Stimulated activated CD8-positive, alpha-beta memory T cell treated with anti-CD3 and anti-CD28 coated beads, Interleukin-4, amount 100 ng/mL, for 24 hours (primary cell): ENCODE measurements around the gene RBM6.
A peak's percentile ranks its signal among the peaks of the same experiment; 100 is the strongest.
"Not testable (repeated sequence)": the region's sequence is repeated elsewhere in the genome, so short reads cannot be mapped to it uniquely, and the experiment has no call there.

ENCODE experiments used
- DNase-seq: peaks from one replicate; pipeline ENCODE4 v3.0.0-alpha.2; 2020; ENCODE audit warnings: low read depth

Gene RBM6

GRCh38 chr3:49976942-49977341 is 37.0 kb downstream of the RBM6 start:
- DNase-seq: no peak

GRCh38 chr3:49984394-49984793 is 44.4 kb downstream of the RBM6 start:
- DNase-seq: no peak

DNA sequence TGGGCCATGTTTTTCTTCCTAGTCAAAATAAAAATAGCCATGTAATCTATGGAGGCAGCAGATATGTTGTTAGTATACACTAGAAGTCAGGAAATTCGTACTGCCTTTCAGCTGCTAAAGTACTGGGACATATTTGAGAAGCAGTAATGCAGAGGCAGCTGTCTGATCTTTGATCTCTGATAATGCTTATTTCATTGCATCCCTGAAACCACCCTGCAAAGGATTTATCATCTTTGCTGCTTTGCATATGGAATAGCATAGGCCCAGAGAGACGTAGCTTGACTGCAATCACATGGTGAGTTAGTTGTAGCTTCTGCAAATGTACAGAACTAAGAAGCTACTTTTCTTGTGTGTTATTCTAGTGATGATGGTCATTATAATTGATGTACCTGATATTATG is 52.4 kb downstream of the RBM6 start:
- no peak for DNase-seq

- no peak for DNase-seq
Measured at GRCh38 chr3:49994476-49994875, 54.5 kb downstream of the RBM6 start.

GRCh38 chr3:49996016-49996415 is 56.1 kb downstream of the RBM6 start:
- no peak for DNase-seq

DNA sequence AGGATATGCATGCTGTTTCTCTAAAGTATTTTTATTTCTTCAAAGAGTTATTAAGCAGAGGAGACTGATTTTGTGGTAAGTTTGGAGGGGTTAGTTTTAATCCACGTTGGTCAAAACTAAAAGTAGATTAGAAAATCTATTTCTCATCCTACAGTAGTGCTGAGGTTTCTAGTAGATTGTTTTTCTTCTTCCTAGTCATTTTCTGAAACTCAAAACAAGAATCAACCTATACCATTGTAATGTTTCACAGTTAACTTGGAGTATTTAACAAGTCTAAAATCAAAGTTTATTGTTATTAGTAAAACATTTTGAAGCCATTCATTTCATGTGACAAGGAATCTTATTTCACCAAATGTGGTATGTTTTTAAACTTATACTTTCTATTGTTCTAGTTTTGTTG is 57.9 kb downstream of the RBM6 start:
- DNase-seq: no peak

DNA sequence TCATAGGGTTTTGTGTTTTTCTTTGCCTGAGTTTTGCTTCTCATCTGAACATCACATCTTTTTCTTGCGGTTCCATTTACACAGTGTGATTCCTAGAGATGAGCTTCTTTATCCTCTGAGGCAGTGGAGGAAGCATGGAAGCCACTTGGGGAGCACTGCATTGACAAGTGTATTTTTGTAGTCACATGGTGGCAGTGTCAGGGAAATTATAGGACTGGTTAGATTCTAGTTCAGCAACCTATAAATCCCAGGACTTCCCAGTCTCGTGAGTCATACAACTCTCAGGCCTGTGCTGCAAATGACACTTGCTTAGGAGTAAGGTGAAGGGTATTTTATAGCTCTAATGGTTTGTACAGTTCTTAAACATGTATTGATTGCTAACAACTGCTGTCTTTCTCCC is 58.4 kb downstream of the RBM6 start:
- no peak for DNase-seq

DNA sequence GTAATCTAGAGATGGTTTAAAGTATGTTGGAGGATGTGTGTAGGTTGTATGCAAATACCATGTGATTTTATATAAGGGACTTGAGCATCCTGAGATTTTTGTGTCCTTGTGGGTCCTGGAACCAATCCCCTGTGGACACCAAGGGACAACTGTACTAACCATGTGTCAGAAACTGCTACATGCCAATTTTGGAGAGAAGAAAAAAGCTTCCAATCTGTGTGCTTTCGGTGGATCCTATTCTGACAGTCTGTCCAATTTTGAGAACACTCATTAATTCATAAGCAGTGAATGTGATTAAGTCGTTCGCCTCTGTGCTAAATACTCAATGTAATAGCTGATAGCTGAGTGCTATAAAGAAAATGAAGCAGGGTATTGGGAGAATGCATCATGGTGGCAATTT is 61.6 kb downstream of the RBM6 start:
- no peak for DNase-seq

DNA sequence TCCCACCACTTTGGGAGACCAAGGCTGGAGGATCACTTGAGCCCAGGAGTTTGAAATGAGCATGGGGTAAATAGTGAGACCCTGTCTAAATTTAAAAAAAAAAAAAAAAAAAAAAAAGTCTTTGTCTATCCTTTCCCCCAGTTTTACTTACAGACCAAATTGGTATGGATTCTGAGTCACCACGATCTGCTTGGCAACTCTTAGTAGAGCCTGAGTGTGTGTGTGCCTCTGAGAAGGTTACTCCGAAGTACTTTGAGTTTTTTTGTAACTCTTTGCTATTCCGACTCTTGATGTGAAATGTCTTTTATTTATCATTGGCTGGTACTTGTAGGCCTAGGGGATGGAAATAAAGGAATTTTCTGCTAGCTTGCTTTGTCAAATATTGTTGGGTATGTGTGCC is 63.3 kb downstream of the RBM6 start:
- DNase-seq: no peak

DNA sequence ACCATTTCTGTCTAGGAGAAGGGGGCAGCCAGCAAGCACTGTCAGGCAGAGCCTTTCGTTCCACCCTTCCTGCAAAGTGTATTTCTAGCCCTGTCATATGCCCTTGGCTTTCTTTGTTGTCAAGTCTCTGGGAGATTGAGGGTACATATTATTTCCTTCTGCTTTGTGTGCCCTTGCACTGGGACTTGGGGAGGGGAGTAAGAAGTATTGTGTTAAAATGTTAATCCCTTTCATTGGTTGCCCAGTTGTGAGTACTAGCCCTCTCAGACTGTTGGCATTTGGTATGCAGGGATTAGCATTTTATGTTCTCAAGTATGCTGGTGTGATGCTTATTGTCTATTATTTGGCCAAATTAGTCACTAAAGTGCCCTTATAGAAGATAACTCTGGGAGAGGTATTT is 63.9 kb downstream of the RBM6 start:
- DNase-seq: no peak

DNA sequence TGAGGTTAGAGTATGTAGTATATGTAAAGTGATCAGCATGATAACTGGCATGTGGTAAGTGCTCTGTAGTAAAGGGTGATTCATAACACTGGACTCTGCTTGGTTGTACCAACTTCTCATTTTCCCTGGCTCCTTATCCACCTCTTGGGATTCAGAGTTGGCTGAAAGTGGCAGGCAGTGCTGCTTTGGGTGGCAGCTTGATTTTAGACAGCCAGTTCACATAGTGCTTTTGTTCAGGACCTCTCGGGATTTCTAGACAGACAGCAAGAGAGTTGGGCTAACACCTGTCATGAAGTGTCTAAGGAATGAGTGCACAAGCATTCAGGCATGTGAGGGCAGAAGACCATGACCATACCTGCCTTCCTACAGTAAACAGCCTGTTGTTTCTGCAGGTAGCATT is 69.0 kb downstream of the RBM6 start:
- DNase-seq: no peak

DNA sequence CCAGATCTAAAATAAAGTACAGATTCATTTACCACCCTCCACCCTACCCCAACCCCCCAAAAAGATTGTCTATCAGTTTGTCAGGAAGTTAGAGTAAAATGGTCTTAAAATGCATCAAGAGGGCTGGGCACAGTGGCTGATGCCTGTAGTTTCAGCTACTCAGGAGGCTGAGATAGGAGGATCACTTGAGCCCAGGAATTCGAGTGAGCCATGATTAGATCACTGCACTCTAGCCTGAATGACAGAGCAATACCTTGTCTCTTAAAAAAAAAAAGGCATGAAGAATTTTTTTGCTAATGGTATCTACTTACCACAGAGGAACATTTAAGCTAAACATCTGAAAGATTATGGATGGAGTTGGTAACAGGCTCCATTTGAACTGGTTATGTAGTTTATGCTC is 71.0 kb downstream of the RBM6 start:
- no peak for DNase-seq

DNA sequence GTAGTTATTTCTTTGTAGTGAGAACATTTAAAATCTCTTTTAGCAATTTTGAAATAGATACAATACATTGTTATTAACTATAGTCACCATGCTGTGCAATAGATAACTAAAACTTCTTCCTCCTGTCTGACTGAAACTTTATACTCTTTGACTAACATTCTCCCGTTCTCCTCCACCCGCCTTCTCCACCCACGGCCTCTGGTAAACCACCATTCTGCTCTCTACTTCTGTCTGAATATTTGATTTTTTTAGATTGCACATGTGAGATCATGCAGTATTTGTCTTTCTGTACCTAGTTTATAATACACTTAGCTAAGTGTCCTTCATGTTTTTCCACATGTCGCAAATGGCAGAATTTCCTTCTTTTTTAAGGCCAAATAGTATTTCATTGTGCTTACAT is 76.0 kb downstream of the RBM6 start:
- no peak for DNase-seq

DNA sequence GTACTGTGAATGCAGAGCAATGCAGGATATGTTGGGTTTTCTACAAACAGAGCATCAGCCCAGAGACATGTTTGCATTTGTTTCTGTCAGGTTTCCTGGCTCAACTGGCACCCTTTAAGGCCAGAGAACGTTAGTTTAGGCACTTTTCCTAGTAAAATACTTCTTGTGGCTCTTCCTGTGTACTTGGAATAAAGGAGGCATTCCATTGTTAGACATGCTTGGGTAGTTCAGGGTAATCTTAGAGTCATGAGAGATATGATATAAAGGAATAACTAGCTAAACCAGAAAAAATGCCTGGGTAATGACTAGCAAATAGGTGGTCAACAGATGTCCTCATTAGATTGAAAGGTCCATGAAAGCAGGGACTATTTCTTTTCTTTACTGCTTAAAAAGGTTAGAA is 88.4 kb downstream of the RBM6 start:
- DNase-seq: no peak

DNA sequence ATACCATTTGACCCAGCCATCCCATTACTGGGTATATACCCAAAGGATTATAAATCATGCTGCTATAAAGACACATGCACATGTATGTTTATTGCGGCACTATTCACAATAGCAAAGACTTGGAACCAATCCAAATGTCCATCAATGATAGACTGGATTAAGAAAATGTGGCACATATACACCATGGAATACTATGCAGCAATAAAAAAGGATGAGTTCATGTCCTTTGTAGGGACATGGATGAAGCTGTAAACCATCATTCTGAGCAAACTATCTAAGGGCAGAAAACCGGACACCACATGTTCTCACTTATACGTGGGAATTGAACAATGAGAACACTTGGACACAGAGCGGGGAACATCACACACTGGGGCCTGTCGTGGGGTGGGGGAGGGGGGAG is 91.3 kb downstream of the RBM6 start:
- DNase-seq: not testable (repeated sequence)

DNA sequence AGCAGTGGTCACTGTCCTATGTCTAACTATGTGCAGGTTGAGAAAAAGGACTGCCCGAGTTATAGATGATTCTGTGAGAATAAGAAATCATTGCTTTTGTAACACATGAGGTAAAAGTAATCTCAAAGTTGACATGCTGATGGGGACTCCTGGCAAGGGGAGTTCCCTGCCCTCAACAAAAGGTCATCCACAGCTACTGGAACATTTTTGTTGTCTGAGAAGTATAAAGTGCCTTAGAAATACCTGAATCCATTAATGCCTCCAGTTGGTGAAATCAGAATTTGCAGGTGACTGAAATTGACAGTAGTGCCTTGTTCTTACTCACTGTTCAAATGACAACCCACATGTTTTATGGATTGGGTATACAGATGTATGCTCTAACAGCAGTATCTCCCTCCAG is 105.0 kb downstream of the RBM6 start:
- no peak for DNase-seq

- no peak for DNase-seq
Measured at GRCh38 chr3:50047426-50047825, 107.5 kb downstream of the RBM6 start.

GRCh38 chr3:50050361-50050760 is 110.4 kb downstream of the RBM6 start:
- DNase-seq: no peak

- no peak for DNase-seq
Measured at GRCh38 chr3:50057756-50058155, 117.8 kb downstream of the RBM6 start.

DNA sequence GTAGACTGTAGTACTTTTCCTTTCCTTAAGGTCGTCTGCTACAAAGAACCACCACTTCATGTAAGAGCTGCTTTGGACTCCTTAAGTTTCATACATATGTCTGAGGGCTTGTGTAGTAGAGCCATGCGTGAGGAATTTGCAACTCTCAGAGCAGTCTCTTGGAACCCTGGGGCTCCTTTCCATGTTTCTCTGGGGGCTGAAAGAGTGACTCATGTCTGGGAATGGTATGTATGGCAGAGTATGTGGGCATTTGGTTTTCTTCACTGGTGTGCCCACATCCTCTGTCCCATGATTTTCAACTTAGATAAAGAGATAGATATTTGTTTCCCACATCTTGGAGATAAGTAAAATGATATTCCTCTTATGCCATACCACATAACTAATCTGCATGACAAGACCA is 128.2 kb downstream of the RBM6 start:
- no peak for DNase-seq

- no peak for DNase-seq
Measured at GRCh38 chr3:50078091-50078490, 138.1 kb downstream of the RBM6 start.

DNA sequence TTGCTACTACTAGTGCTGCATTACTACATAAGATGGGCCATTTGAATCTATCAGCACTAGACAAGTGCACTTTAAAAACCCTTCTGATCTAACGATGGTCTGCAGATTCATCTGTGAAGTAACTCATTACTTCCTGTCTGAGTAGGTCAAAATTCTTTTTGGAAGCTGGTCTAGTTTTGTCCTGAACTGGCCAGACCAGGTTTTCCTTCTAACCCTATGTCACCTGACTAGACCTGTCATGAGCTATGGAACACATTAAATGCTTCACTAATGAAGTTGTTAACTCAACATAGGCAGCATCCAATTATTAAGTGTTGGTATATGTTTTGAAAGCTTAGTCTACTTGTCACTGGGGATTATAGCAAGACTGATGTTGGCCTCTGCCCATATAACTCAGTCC is 138.7 kb downstream of the RBM6 start:
- no peak for DNase-seq

DNA sequence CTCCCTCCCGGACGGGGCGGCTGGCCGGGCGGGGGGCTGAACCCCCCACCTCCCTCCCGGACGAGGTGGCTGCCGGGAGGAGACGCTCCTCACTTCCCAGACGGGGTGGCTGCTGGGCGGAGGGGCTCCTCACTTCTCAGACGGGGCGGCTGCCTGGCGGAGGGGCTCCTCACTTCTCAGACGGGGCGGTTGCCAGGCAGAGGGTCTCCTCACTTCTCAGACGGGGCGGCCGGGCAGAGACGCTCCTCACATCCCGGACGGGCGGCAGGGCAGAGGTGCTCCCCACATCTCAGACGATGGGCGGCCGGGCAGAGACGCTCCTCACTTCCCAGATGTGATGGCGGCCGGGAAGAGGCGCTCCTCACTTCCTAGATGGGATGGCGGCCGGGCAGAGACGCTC is 145.0 kb downstream of the RBM6 start:
- not testable (repeated sequence) for DNase-seq

DNA sequence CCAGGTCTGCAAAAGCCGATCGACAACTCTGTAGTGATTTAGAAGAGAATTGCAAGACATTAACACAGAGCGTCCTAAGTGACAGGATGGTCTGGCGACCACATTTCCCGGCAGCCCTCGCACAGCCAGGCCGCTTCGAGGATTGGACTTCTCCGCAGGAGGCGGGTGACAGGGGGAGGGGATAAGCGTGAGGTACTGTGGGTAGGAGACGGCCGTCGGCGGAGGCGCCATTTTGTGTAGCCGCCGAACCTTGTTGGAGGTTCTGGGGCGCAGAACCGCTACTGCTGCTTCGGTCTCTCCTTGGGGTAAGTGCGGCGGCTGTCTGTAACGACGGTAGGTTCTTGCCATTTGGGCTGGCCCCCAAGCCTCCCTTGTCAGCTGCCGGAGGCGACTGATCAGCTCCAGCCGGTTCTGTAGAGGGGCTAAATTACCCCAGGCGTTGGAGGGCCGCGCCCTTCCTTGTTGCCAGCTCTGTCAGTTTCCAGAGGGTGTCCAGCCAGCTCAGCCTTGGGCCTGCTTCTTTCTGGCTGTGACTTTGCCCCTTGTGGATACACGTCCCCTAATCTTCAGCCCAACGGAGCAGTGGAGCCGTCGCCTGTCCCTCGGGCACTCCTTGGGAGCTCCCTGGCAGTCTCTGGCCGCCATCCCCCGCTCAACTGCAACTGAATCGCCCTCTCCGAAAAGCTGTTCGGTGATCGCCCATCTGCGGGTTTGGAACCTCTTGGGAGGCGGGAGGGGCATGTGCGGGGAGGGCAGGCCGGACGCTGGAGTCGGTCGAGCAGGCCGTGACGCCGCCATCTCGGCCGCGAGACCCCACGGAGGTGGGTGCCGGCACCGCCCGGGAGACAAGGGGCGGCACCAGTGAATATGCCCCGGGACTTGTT is 149.0 kb downstream of the RBM6 start, which contains the start of gene RBM5:
TSS of gene RBM5 (plus strand) at position 195 of the 884 bp plus-strand sequence. CDS start 1,516 bp downstream, outside the sequence.
- peak; percentile 89 for DNase-seq
